ENCODE data around the gene IL1B.

DNA sequence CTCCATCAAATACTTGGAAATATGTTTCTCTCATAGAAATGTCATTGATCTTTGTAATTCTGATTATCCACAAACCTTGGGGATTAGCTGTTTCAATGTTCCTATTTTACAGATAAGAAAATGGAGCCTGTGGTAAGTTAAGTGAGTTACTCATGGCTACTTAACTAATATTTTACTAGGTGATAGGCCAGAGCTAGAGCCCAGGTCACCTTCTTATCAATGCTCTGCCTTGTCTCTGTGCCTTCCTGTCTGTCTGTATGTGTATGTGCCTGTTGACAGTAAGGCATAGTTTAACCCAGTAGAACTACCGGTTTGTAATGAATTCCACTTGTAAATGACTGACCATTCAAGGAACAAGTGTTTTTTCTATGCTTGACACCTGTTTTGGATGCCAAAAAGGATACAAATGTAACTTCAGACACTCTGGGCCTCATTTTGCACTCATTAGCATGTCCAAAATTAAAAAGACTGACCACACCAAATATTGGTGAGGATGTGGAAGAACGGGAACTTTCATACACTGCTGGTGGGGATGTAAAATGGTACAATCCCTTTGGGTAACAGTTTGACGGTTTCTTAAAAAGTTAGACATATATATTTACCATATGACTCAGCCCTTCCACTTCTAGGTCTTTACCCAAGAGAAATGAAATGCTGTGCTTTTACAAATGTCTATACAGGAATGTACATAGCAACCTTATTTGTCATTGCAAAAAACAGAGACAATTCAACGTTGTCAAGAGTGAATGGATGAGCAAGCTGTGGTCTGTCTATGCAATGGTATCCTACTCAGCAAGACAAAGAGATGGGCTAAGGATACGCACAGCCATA lies 32.7 kb downstream of the IL1B start:
- TF ChIP-seq, protein P1, sequence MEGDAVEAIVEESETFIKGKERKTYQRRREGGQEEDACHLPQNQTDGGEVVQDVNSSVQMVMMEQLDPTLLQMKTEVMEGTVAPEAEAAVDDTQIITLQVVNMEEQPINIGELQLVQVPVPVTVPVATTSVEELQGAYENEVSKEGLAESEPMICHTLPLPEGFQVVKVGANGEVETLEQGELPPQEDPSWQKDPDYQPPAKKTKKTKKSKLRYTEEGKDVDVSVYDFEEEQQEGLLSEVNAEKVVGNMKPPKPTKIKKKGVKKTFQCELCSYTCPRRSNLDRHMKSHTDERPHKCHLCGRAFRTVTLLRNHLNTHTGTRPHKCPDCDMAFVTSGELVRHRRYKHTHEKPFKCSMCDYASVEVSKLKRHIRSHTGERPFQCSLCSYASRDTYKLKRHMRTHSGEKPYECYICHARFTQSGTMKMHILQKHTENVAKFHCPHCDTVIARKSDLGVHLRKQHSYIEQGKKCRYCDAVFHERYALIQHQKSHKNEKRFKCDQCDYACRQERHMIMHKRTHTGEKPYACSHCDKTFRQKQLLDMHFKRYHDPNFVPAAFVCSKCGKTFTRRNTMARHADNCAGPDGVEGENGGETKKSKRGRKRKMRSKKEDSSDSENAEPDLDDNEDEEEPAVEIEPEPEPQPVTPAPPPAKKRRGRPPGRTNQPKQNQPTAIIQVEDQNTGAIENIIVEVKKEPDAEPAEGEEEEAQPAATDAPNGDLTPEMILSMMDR (IDR thresholded peaks at IDR 0.05): no peak
- TF ChIP-seq POLR2A (IDR thresholded peaks at IDR 0.05): no peak
